HG02970 (cell line): Measurements from ENCODE around the gene OR5H14.
"Not testable (repeated sequence)": the region's sequence is repeated elsewhere in the genome, so short reads cannot be mapped to it uniquely, and the experiment has no call there.

Source experiments
- ATAC-seq: cut with Tn5 transposase; IDR thresholded peaks from one replicate; pipeline ENCODE4 v1.9.1; 2021; ENCODE audit warnings: mild to moderate bottlenecking, moderate library complexity, moderate number of reproducible peaks; ENCODE audit not compliant: unreplicated experiment, low FRiP score

OR5H14 gene

DNA sequence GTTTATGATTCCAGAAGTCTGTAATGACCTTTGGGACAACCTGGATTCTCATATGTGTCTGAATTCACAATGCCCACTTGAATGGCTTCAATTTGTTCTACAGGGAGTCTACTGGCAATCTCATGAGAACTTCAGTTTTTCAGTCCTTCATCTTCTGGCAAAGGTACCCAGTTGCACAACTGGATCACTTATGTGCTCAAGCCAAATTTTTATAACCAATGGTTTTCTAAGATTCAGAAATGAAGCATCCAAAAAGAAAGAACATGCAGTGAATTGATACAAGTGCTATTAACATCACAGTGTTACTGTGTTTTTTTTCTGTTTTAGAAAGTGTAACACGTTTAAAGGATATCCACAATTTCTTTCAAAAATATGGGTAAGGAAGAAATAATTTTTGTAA, at the start of gene OR5H14:
Gene OR5H14 (plus strand): TSS at position 301 of the 400 bp plus-strand sequence. CDS start 1,907 bp downstream, outside the sequence.
- ATAC-seq: no peak

DNA sequence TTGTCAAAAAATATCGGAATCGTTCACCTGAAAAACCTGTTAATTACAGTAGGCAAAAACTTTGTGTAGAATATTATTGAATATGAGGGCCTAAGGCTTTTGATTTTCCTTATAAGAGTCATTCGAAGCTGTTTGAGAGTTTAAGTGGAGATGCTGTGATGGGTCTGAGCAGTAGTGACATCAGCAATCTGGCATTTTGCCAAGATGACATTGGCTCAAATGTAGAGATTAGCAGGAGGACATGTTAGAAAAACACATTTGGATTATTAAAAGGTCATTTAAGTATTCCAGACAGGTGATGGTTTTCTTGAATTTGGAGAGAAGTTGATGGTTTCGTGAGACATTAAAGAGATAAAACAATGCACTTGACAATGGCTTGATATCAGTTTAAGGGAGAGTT, 47.4 kb upstream of the OR5H14 start:
- ATAC-seq: no peak

DNA sequence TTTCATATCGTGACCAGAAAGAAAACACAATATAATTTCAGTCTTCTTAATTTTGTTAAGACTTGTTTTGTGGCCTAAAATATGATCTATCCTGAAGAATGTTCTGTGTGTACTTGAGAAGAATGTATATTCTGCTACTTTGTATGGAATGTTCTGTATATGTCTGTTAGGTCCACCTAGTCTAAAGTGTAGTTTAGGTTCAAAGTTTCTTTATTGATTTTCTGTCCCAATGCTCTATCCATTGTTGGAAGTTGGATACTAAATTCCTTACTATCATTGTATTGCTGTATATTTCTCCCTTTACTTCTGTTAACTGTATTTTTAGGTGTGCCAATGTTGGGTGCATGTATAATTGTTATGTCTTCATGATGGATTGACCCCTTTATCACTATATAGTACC, 39.1 kb upstream of the OR5H14 start:
- ATAC-seq: no peak

DNA sequence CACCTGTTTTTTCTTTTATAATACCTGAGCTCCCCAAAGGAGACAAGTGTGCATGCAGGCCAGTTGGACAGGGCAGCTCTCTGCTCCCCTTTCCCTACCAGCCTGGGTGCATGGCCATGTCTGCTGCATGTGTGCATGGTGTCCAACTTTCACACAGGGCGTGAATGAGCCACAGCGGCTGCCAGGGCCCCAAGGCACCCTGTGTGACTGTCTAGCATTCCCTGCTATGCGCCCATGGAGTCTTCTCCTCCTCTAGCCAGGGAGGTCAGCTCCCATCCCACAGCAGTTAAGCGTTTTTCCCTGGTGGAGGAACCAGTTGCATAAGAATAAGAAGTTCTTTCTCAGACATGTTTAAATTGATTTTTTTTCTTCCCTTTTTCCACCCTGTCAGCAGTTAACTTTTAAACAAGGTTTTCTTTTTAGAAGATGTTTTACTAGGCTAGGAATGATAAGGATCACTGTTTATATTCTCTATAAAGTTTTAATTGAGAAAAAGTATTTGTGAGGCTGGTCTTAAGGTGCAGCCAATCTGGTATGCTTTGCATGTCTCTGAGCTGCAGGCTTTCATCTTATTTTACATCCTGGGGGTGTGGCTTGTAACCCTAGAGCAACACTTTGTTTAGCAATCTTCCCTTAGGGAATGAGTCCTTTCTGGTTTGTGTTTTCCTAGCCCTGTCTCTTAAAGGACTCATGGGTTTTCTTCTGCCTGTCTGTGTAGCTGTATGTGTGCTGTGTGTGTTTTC, 37.3 kb upstream of the OR5H14 start:
- no peak for ATAC-seq

DNA sequence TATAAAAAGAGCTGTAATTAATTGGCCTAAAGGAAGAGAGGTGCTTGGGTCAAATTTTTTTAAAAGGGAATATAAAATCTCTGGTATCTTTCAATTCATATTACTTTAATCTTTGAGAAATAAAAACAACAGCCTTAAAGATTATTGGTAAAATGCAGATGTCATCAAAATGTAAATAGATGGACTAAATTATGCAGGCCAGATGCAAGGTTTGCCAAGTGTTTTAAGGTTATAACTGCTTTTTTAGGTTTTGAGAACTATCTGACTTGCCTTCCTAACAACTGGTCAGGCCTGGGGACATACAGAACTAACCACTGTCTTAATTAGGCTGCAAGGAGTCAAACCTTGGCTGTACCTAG, 36.8 kb upstream of the OR5H14 start:
- ATAC-seq: no peak

DNA sequence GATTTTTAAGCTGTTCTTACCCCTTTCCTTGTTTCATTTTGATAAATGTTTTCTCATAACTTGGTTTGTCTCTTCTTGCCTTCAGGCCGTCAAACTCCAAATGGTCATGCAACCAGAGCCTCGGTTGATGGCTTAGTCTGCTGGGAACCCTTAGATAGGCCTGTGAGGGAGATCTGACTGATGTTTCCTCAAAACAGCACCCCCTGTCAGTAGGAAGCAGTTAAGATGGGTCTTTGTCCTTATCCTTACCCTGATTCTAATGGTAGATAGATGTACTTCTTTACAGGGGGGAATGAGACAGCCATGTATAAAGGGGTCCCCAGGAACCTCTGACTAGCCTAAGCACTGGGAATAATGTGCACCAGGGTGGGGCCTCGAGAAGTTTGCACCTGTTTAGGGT, 33.0 kb upstream of the OR5H14 start:
- no peak for ATAC-seq

DNA sequence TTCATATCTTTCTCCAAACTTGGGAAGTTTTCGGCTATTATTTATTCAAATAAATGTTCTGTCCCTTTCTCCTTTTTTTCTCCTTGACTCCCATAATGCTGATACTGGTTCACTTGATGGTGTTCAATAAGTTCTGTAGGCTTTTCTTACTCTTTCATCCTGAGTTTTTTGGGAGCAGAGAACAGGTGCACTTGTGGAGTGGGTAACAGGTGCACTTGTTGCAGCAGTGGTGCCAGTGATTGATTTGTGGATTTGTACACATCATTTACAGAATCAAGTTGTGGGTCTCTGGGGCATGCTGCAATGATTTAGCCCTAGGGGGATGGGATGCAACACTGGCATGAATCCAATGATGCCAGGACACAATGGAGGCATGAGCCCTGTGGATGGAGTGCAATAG, 31.6 kb upstream of the OR5H14 start:
- ATAC-seq: no peak

DNA sequence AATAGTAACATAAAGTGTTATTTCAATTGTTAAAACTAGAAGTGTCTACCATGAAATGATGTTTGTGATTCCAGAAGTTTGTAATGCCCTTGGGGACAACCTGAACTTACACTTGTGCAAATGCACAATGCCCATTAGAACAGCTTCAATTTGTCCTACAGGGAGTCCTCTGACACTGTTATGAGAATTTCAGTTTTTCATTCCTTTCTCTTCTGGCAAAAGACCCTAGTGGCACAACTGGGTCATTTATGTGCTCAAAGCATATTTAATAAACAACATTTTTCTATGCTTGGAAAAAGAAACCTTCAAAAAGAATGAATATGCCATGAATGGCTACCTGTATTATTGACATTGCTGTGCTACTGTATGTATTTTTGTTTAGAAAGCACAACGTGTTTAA, 16.9 kb upstream of the OR5H14 start, which contains the start of gene OR5H1:
Gene OR5H1 (plus strand): TSS at position 301 of the 400 bp plus-strand sequence. CDS start 1,977 bp downstream, outside the sequence.
- ATAC-seq: no peak

DNA sequence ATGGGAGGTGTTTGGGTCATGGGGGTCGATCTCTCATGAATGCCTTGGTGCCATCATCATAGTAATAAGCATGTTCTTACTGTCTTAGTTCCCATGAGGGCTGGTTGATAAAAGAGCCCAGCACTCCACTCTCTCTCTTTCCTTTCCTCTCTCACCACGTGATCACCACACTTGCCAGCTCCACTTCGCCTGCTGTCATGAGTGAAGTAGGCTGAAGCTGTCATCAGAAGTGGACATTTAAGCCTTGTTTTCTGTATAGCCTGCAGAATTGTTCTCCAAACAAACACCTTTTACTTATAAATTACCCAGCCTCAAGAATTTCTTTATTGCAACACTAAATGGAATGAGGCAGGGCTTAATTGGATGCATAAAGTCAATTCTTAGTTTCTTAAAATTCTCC, 10.6 kb upstream of the OR5H14 start:
- ATAC-seq: no peak

DNA sequence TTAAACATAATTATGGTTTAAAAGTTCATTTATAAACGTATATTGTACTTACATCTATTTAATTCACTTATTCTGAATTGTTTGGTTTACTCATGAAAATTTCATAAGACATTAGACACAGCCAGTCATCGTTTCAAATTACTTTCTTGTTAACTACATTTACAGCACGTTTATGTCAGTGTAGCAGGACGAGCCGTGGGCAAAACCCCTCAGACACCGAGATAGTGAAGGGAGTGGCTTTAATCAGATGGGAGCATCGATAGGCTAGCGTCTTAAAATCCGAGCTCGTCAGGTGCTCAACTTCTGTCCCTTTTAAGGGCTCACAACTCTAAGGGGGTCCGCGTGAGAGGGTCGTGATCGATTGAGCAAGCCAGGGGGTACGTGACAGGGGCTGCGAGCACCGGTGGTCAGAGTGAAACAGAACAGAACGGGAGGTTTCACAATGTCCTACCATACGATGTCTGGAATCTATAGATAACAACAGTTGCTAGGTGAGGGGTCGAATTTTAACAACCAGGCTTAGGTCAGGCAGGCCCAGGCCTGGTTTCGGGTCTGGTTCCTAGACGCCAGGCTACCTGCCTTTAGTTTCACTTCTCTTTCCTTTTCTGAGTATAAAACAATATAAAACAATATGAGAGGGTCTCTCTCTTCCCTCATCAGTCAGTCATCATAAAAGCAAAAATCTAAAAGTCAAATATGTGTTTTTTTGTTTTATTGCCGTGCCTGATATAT, 9.3 kb upstream of the OR5H14 start:
- ATAC-seq: not testable (repeated sequence)

DNA sequence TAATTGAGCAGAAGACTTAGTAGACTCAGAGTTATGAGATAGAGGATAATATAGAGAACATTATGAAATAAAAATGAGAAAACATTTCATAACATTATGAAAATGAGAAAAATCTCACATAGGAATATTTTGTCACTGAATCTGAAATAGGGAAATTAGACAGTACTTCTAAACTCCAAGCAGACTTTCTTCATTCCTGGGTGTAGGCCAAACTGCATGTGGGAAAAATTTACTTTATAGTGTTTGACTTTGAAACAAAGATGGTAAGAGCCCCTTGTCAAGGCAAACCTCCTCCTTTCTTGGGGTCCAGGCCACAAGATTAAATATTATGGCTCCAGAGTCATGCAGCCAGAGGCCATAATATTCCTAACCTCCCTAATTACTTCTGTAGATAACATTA, 6.7 kb upstream of the OR5H14 start:
- no peak for ATAC-seq

DNA sequence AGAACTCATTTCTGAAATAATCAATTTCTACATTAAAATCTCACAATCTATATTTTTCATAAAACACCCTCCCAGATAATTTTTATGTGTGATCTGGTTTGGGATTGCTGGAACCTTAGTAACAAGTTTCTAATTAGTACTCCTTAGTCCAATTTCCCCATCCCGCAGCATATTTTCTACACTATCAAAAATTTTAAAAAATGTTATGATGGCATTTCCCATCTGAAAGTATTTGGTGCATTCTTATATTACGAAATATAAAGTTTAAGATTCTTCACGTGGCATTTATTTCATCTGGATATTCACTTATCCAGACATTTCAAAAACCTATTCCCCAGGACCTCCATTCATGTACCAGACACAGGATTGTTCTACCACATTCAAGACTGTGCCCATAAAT, 1.5 kb downstream of the OR5H14 start:
- ATAC-seq: no peak

DNA sequence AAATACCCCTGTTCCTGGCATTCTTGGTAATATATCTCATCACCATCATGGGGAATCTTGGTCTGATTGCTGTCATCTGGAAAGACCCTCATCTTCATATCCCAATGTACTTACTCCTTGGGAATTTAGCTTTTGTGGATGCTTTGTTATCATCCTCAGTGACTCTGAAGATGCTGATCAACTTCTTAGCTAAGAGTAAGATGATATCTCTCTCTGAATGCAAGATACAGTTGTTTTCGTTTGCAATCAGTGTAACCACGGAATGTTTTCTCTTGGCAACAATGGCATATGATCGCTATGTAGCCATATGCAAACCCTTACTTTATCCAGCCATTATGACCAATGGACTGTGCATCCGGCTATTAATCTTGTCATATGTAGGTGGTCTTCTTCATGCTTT, 2.2 kb downstream of the OR5H14 start:
- not testable (repeated sequence) for ATAC-seq

DNA sequence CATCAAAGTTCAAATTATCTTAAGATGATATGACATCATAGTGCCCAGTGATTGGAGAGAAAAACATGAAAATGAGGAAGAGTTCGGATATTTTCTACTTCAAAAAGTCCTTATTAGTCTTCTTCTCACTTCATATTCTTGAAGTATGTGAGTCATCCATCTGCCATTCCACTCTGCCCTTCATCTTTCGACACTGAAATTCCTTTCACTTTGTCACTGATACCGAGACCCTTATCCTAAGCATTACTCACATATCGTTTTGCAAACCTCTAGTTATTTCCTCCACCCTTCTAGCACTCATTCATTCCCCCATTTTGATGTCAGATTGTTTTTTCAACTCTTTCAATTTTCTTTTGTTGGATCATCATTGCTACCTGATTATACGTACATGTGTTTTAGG, 4.0 kb downstream of the OR5H14 start:
- ATAC-seq: no peak

DNA sequence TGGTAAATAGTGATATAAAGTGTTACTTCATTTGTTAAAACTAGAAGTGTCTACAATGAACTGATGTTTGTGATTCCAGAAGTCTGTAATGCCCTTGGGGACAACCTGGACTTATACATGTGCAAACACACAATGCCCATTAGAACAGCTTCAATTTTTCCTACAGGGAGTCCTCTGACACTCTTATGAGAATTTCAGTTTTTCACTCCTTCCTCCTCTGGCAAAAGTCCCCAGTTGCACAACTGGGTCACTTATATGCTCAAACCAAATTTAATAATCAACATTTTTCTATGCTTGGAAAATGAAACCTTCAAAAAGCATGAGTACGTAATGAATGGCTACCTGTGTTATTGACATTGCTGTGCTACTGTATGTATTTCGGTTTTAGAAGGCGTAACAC, 19.1 kb downstream of the OR5H14 start, which contains the start of gene OR5H15:
Gene OR5H15 (plus strand): TSS at position 301 of the 400 bp plus-strand sequence. CDS start 2,004 bp downstream, outside the sequence.
- no peak for ATAC-seq

DNA sequence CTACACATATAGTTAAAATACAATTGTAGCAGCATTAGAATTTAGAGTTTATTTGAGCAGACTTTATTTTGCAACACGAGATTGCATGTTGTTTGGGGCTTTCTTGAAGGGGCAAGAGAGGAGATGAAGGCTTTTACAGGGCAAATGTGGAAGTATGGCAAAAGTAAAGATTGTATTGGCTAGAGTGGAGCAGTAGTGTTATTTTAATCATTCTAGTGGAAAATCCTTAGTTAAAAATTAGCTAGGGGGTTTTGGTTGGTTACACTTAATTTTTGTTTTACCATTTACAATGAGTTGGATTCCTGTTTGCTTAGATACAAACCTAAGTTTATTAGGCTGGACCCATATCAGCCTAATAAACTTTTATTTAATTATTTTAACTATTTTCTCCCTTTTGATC, 23.8 kb downstream of the OR5H14 start:
- no peak for ATAC-seq

DNA sequence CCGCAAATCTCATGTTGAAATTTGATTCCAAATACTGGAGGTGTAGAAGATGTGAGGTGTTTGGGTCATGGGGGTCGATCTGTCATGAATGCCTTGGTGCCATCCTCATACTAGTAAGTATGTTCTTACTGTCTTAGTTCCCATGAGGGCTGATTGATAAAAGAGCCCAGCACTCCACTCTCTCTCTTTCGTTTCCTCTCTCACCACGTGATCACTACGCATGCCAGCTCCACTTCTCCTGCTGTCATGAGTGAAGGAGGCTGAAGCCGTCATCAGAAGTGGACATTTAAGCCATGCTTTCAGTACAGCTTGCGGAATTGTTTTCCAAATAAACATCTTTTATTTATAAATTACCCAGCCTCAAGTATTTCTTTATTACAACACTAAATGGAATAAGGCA, 25.3 kb downstream of the OR5H14 start:
- ATAC-seq: no peak

DNA sequence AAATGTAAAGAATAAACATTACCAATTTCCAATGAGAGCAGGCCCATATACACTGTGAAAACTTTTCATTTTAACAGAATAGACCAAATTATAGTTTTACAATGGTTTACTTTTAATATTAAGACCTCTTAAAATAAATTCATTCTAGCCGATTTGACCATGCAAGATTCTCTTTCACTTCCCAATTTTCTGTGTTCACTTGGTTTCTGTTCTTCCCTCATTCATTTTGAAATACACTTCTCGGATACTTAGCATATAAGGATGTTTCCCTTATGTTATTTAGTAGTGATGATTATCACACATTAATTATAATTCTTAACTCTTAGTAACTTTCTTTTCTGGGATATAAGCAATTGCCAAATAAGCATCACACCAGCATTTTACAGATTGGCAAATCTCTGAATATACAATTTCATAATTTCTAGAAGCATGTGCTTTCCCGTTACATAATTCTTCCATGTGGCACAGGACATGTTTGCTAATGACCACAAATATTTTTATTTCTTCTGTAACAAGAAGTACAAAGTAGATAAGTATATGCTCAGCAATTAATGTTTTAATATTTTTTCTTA, 33.1 kb downstream of the OR5H14 start:
- no peak for ATAC-seq

DNA sequence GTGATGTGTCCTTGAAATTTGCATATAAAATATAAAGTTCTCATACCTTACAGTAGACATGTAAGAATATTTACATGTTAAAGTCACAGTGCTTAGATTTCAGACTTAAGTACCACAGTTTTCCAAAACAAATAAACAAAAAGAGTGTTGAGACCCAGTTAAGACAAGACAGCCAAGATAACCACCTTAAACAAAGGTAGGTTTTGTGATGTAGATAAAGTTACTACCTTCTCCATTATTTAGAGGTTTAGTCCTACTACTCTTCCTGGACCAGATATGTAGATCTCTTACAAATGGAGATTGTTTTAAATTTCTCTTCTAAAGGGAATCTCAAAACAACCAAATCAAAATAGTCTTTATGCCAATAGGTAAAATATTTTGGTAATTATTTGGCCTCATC, 34.9 kb downstream of the OR5H14 start:
- ATAC-seq: no peak

DNA sequence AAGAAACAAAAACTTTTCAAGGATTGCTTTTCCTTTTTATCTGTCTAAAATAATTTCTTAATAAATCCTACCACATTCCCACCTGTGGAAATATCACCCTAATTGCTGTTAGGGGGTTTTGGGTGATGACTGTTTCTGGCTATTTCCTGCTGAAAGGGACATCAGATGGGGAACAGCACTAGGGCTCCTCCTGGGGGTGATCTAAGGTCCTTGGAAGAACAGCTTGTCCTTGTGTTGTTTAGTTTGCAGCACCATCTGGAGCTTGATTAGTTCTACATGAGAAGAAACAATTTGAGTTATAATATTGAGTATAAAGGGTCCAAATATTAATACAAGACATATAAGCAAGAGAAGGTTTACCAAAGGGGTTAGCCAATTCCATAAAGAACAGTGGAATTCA, 37.9 kb downstream of the OR5H14 start:
- ATAC-seq: no peak

DNA sequence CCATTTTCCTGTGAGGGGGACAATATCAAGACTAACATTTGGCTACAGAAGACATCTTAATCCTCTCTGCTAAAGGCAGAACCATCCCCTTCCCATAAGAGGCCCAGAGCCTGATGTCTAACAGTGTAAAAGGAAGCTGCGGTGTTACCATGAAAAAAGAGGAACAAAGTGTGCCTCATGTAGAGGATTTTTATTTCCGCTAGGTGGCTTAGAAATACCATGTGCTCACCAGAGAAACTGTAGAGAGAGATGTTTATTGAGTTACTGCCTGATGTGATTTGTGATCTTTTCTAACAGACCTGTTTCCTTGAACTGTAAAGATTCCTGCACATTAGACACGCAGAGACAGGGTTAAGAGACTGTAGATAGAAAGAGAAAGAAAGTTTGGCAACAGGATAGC, 41.3 kb downstream of the OR5H14 start:
- no peak for ATAC-seq

DNA sequence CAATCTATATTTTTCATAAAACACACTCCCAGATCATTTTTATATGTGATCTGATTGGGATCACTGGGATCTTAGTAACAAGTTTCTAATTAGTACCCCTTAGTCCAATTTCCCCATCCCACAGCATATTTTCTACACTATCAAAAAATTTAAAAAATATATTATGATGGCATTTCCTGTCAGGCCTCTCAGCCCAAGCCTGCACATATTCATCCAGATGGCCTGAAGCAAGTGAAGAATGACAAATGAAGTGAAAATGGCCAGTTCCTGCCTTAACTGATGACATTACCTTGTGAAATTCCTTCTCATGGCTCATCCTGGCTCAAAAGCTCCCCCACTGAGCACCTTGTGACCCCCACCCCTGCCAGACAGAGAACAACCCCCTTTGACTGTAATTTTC, 43.6 kb downstream of the OR5H14 start:
- ATAC-seq: not testable (repeated sequence)
